Measurements from ENCODE around the gene GRID2IP.

DNA sequence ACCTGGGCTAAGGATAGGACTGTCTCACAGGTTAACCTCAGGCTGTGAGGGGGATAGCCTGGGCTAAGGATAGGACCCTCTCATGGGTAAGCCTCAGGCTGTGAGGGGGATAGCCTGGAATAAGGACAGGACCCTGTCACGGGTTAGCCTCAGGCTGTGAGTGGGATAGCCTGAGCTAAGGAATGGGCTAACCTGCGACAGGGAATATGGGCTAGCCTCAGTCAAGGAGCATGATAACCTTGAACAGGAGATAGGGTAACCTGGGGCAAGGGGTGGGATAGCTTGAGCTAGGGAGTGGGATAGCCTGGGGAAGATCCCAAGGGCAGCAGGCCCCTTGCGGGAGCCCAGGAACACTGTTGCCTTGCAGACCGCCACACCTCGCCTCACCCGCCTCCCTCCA lies 42.7 kb downstream of the GRID2IP start:
- TF ChIP-seq, protein P1, sequence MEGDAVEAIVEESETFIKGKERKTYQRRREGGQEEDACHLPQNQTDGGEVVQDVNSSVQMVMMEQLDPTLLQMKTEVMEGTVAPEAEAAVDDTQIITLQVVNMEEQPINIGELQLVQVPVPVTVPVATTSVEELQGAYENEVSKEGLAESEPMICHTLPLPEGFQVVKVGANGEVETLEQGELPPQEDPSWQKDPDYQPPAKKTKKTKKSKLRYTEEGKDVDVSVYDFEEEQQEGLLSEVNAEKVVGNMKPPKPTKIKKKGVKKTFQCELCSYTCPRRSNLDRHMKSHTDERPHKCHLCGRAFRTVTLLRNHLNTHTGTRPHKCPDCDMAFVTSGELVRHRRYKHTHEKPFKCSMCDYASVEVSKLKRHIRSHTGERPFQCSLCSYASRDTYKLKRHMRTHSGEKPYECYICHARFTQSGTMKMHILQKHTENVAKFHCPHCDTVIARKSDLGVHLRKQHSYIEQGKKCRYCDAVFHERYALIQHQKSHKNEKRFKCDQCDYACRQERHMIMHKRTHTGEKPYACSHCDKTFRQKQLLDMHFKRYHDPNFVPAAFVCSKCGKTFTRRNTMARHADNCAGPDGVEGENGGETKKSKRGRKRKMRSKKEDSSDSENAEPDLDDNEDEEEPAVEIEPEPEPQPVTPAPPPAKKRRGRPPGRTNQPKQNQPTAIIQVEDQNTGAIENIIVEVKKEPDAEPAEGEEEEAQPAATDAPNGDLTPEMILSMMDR (IDR thresholded peaks at IDR 0.05), result no peak
- no peak for TF ChIP-seq POLR2A (IDR thresholded peaks at IDR 0.05)

Measured in testis (tissue), 2 donors.